ENCODE measurements around the gene MEX3A. TPM values are rescaled to one million over a fixed set of nuclear protein-coding genes. Genes with fewer than 3 reads are reported as not detected.

MEX3A gene
- total RNA-seq, 1 donor from 2014 or later, result 1.2 TPM

GRCh38 chr1:156104861-156105832 is 22.9 kb upstream of the MEX3A start:
- intact Hi-C loops (cut with DNase I), result no loop called here
- DNase-seq (ENCODE audit: low spot score) (no peak), ATAC-seq (peak; percentile 1)

- DNase-seq (ENCODE audit: low spot score) (peak; percentile 86), ATAC-seq (peak; percentile 69)
- intact Hi-C loops (cut with DNase I), result no loop called here
These were observed 22.0 kb upstream of the MEX3A start for GRCh38 chr1:156104065-156104810.

GRCh38 chr1:156103521-156103947 is 21.3 kb upstream of the MEX3A start:
- ATAC-seq (no peak), DNase-seq (ENCODE audit: low spot score) (peak; percentile 73)
- intact Hi-C loops (cut with DNase I), result no loop called here

- intact Hi-C loops (cut with DNase I), result no loop called here
- ATAC-seq (no peak), DNase-seq (ENCODE audit: low spot score) (no peak)
These were observed 20.6 kb upstream of the MEX3A start for GRCh38 chr1:156102633-156103511.

GRCh38 chr1:156101880-156102279 is 19.6 kb upstream of the MEX3A start:
- ATAC-seq, result no peak
- no peak for DNase-seq (ENCODE audit: low spot score)
- intact Hi-C loops (cut with DNase I), result no loop called here

- ATAC-seq (no peak), DNase-seq (ENCODE audit: low spot score) (no peak)
- intact Hi-C loops (cut with DNase I), result no loop called here
These were observed 18.1 kb upstream of the MEX3A start for GRCh38 chr1:156100205-156100995.

GRCh38 chr1:156099282-156099681 is 17.0 kb upstream of the MEX3A start:
- intact Hi-C loops (cut with DNase I), result no loop called here
- DNase-seq (ENCODE audit: low spot score) (no peak), ATAC-seq (no peak)

GRCh38 chr1:156098784-156099183 is 16.5 kb upstream of the MEX3A start:
- intact Hi-C loops (cut with DNase I), result no loop called here
- DNase-seq (ENCODE audit: low spot score), result no peak

GRCh38 chr1:156097499-156098178 is 15.4 kb upstream of the MEX3A start:
- intact Hi-C loops (cut with DNase I), result no loop called here
- ATAC-seq (peak; percentile 0), DNase-seq (ENCODE audit: low spot score) (no peak)

More at GRCh38 chr1:156098784-156099183, 16.5 kb upstream of the MEX3A start:
- no peak for ATAC-seq

GRCh38 chr1:156096640-156097391 is 14.6 kb upstream of the MEX3A start:
- peak; percentile 95 for DNase-seq (ENCODE audit: low spot score)
- ATAC-seq, result peak; percentile 97

GRCh38 chr1:156095906-156096508 is 13.7 kb upstream of the MEX3A start:
- intact Hi-C loops (cut with DNase I), result loop anchor here (1.0 kb wide), 1 partner anchor 34 kb away; no protein-coding TSS in a partner anchor
- DNase-seq (ENCODE audit: low spot score) (no peak), ATAC-seq (peak; percentile 19)

More at GRCh38 chr1:156096640-156097391, 14.6 kb upstream of the MEX3A start:
- intact Hi-C loops (cut with DNase I), result loop anchor here (1.0 kb wide), 1 partner anchor 33 kb away; no protein-coding TSS in a partner anchor

- ATAC-seq (no peak), DNase-seq (ENCODE audit: low spot score) (no peak)
- intact Hi-C loops (cut with DNase I), result loop anchor here (5.0 kb wide), 1 partner anchor 131 kb away; no protein-coding TSS in a partner anchor
These were observed 9.3 kb upstream of the MEX3A start for GRCh38 chr1:156091610-156092009.

- peak; percentile 87 for ATAC-seq
- peak; percentile 93 for DNase-seq (ENCODE audit: low spot score)
- intact Hi-C loops (cut with DNase I), result loop anchor here (5.0 kb wide), 1 partner anchor 131 kb away; no protein-coding TSS in a partner anchor
These were observed 8.5 kb upstream of the MEX3A start for GRCh38 chr1:156090840-156091188.

GRCh38 chr1:156090138-156090839 is 8.0 kb upstream of the MEX3A start:
- peak; percentile 64 for ATAC-seq
- intact Hi-C loops (cut with DNase I), result loop anchor here (5.0 kb wide), 1 partner anchor 132 kb away; no protein-coding TSS in a partner anchor
- DNase-seq (ENCODE audit: low spot score), result no peak

GRCh38 chr1:156089704-156090103 is 7.4 kb upstream of the MEX3A start:
- intact Hi-C loops (cut with DNase I), result loop anchor here (5.0 kb wide), 1 partner anchor 133 kb away; no protein-coding TSS in a partner anchor
- DNase-seq (ENCODE audit: low spot score), result no peak
- ATAC-seq, result peak; percentile 8

GRCh38 chr1:156086256-156086662 is 4.0 kb upstream of the MEX3A start:
- intact Hi-C loops (cut with DNase I), result no loop called here
- ATAC-seq (no peak), DNase-seq (ENCODE audit: low spot score) (no peak)
